ENCODE data around the gene NCOA3. TPM values are rescaled to one million over a fixed set of nuclear protein-coding genes. Genes with fewer than 3 reads are reported as not detected.

NCOA3 gene
- 40.8 to 56.8 TPM (median 48.8 TPM) in 5 replicates for total RNA-seq (2022; extraction: Qiagen RNA extraction)

GRCh38 chr20:47501482-47502270, at the start of gene NCOA3:
TSS of gene NCOA3 (plus strand) at chr20:47501887. CDS start at chr20:47622248, 120,361 bp downstream.

Other genes with a start within 250 kb of the NCOA3 start
- 13.6 to 15.4 TPM (median 14.6 TPM) in 5 replicates for gene ZMYND8, start 145.2 kb upstream of the NCOA3 start, total RNA-seq (2022; extraction: Qiagen RNA extraction)

Measured in A549 treated with Mapracorat at 1 μM for 4 hours (cell line).